GDM1 (cell line): ENCODE measurements around the gene RAB25.
"Not testable (repeated sequence)": the region's sequence is repeated elsewhere in the genome, so short reads cannot be mapped to it uniquely, and the experiment has no call there.

Source experiments
- DNase-seq: peaks from one replicate; lab custom pipeline; 2025; lab: John Stamatoyannopoulos, UW

Gene RAB25

GRCh38 chr1:156054500-156055280 lies 6.3 kb upstream of the RAB25 start, which contains the start of gene LAMTOR2:
Gene LAMTOR2, plus strand, starts transcription at chr1:156054782. Its CDS starts 108 bp downstream, at chr1:156054890.
- peak; percentile 92 for DNase-seq

DNA sequence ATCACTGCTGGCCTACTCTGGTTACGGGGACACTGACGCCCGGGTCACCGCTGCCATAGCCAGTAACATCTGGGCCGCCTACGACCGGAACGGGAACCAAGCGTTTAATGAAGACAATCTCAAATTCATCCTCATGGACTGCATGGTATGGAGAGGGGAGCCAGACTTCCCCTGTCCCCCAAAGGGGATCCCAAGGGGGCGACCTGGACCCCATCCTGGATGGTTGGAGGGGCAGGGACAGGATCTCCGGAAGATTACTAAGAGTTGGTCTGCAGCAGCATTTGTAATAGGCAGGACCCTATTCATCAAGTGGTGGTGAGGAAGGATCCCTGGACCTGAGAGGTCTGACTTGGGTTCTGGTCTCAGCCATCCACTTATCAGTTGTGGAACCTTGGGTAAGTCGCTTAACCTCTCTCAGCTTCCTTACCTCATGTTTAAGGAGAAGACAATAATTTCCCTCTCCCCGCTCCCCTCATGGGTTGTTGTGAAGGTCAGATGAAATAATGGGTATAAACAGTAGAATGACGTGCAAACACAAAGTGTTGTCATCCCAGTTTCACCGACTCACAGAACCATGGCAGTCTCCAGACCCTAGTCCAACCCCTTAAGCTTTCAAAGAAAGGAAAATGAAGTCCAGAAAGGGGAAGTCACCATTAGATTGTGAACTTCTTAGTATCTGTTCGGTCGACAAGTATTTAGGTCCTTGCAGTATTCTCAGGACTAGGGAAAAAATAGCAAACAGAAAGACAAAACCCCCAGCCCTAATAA lies 5.5 kb upstream of the RAB25 start:
- DNase-seq, result no peak

DNA sequence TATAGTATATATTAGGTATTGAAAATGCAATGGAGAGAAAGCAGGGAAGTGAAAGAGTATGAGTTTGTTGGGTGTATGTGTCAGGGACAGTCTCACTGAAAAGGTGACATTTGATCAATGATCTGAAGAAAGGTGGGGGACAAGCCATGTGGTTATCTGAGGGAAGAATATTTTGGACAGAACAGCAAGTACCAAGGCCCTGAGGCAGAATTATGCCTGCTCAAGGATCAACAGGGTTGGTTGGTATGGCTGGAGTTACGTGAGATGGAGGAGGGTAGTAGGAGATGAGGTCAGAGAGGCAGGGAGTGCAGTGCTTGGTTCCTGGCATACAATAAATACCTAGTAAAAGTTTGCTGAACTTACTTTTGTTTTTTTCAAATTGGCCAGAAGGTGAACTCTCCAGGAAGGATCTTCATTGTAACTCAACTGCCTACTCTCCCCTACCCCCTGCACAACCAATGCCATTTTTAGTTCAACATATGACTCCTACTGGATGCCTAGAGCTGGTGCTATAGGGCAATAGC lies 4.6 kb upstream of the RAB25 start:
- DNase-seq, result no peak

DNA sequence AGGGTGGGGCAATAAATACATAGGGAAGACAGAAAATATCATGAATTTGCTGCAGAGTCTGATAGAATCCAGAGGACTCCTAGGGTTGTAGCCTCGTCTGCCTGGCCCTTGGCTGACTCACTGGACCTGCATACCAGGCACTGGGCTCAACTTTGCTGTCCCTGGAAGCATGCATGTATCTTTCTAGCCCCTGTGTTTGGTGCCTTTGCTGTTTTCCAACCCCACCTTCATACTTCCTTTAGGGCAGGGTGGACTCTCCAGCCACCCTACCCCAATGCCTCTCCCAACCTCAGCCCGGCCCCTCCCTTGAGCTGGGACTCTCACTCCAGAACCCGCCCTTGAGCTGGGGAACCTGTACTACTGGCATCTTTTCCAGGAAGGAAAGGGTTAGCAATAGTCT lies 1.2 kb downstream of the RAB25 start:
- no peak for DNase-seq

DNA sequence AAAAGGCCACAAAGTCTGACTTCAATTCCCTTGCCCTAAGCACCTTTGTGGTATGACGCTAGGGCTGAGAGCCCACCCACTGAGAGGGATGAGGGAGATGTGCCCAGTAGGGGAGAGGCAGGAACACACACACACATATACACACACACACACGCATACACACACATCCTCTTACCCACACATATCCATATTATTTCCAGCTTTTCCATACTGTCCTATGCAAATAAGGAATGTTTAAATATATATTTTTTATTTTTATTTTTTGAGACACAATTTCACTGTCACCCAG lies 3.0 kb downstream of the RAB25 start:
- DNase-seq, result no peak

- no peak for DNase-seq
Observed at GRCh38 chr1:156064615-156065014, 3.7 kb downstream of the RAB25 start.

DNA sequence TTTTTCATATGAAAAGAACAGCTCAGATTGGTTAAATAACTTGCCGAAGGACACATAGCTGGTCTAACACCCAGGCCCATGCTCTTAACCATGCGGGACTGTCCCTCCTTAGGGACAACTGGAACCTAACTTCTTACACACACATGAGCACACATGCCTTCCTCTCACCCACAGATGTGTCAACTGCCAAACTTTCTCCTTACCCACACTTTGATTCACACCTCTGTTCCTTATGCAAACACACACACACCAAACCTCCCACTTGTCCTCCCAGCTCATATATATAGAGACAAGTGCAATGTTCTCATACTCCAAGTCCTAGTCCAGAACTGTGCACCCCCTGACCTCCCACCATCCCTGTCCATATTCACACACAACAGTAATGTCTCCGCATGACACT lies 4.3 kb downstream of the RAB25 start:
- DNase-seq, result no peak

GRCh38 chr1:156065871-156066270 lies 4.9 kb downstream of the RAB25 start:
- DNase-seq, result no peak

DNA sequence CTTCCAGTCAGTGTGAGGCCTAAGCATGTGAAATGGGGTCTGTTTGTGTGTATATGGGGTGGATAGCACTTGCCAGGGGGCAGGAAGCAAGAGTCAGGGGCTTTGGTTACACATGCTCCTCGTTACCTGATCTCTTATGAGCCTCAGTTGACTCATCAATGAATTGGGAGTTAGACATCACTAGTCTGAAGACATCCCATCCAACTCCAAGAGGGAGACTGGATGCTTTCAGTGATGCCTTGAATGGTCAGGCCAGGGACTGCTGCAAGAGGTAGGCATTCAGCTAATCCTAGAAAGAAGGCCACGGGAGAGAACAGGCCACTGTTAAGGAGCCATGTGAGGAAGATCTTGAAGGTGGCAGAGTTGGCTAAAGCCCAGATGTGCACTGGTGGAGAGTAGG lies 6.3 kb downstream of the RAB25 start:
- no peak for DNase-seq

DNA sequence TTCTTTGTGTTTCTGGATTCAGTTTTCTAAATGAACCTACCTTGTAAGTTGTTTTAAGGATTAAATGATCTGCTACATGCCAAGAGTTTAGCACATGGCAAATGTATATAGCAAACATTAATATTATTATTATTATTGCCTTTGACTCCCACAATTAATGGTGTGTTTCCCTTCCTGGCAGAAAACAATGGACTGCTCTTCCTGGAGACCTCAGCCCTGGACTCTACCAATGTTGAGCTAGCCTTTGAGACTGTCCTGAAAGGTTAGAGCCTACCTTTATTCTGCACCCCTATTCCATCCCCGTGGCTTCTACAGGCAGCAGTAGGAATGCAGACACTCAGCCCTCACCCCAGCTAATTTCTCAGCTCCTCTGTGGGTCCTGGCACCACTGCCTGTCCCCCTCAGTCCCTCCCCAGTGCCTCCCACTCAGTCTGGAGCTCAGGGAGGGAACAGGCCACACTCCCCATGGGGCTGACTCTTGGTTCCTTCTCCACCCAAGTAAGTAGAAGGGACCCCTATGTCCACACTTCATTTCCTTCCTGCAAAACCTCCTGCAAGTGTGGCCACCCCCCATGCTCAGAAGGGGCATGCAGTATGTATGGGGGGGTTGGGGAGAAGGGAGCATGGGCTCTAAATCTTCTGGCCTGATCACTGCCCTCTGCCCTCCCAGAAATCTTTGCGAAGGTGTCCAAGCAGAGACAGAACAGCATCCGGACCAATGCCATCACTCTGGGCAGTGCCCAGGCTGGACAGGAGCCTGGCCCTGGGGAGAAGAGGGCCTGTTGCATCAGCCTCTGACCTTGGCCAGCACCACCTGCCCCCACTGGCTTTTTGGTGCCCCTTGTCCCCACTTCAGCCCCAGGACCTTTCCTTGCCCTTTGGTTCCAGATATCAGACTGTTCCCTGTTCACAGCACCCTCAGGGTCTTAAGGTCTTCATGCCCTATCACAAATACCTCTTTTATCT lies 8.8 kb downstream of the RAB25 start:
- DNase-seq, result no peak

DNA sequence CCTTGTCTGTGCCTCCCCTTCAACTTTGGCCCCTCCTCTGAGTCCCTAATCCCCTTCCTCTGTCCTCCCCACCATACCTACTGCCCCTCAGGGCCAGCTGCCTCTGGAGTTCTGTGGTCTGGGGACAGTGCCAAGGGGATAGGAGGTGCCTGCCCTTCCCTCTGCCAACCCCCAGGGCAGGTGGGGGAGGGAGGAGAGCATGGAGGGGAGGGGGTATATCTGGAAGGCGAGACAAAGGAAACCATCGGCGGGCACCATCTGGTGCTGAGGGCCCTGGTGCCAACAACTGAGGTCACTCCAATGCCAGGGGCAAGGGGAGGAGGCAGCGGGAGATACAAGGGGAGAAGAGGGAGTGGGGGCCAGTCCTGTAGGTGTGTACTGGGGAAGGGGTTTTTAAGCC lies 9.6 kb downstream of the RAB25 start:
- no peak for DNase-seq

DNA sequence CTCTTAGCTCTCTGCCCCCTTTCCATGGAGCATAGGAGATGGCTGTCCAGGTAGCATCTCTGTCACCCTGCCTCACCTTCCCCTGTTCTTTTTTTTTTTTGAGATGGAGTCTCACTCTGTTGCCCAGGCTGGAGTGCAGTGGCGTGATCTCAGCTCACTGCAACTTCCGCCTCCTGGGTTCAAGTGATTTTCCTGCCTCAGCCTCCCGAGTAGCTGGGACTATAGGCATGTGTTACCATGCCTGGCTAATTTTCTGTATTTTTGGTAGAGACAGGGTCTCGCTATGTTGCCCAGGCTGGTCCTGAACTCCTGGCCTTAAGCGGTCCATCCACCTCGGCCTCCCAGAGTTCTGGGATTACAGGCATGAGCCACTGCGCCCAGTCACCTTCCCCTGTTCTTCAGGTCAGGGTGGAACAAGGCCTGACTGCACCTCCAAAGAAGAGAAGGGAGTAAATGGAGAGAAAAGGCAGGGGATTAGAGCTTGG lies 10.4 kb downstream of the RAB25 start:
- DNase-seq, result not testable (repeated sequence)

DNA sequence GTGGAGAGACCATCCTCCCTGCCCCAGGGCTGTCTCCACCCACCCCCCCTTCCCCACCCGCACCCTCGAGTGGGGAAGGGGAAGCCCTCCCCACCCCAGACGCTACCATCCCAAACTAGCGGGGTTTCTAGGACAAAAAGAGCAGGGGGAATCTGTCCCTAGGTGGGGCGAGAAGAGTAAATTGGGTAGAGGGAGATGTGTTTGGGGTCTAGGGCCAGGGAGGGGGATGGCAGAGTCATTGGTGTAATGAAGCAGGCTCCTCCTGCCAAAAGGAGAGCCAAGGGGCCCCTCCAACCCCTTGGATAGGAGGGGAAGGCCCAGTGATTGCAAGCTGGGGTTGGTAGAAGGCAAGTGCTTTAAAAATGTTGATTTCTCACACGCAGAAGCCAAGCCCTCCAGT lies 11.3 kb downstream of the RAB25 start:
- DNase-seq, result no peak

DNA sequence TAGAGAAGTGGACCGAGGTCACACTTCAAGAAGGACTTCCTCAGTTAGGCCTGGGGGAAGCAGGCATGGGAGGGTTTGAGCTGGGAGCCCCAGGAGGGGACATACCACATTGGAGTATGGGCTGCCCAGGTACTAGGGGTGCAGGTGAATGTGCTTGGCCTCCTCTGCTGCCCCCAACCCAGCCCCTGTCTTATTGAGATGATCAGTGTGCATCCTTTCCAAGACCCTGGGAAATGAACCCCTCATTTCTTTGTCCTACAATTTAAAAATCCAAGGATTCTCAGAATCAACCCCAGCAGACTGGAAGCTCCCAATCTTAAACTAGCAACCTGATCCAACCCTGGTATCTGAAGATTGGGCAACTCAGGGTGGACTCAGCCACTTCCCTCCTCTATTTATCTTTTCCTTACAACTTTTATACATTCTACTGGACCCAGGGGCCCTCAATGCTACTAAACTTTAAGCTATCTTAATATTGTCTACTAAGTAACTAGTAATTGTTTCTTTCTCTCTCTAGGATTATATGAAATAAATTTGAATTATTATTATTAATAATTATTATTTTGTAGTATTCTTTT lies 12.2 kb downstream of the RAB25 start:
- DNase-seq, result no peak

DNA sequence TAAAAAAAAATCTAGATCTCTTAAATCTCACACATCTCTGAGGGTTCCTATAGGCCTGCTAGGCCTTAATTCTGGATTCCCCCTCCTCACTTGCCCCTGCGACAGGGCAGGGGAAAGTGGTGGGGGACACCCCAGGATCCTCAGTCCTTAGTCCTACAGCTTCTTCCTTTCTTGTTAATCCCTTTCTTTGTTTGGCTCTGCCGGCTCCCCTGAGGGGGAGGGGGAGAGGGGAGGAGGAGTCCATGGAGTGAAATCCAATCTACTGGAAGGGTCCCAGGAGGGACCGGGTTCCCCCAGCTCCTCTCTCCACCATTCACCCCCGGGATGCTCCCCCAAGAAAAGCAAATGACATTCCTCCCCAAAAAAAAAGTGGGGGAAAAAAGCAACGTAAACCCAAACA lies 12.8 kb downstream of the RAB25 start:
- DNase-seq, result no peak

- no peak for DNase-seq
Observed at GRCh38 chr1:156074661-156075060, 13.7 kb downstream of the RAB25 start.

- no peak for DNase-seq
Observed at GRCh38 chr1:156075162-156075561, 14.2 kb downstream of the RAB25 start.

DNA sequence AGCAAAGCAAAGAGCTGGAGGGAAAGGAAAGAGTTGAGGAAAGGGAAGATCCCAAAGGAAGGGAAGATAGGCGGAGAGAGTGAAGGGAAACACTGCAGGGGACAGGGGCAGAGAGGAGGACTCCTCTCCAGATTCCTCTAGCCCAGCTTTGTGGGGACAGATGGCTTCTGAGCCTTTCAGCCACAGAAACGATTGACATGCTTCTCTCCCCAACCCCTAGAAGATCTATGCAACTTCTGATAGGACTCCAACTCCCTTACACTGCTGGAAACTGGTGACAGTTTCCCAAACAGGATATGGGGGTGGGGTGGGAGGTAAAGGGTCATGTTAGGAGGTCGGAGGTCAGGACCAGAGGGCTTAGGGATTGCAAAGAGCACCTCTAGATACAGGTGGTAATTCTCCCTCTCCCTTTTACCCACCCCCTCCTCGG lies 14.8 kb downstream of the RAB25 start:
- no peak for DNase-seq

DNA sequence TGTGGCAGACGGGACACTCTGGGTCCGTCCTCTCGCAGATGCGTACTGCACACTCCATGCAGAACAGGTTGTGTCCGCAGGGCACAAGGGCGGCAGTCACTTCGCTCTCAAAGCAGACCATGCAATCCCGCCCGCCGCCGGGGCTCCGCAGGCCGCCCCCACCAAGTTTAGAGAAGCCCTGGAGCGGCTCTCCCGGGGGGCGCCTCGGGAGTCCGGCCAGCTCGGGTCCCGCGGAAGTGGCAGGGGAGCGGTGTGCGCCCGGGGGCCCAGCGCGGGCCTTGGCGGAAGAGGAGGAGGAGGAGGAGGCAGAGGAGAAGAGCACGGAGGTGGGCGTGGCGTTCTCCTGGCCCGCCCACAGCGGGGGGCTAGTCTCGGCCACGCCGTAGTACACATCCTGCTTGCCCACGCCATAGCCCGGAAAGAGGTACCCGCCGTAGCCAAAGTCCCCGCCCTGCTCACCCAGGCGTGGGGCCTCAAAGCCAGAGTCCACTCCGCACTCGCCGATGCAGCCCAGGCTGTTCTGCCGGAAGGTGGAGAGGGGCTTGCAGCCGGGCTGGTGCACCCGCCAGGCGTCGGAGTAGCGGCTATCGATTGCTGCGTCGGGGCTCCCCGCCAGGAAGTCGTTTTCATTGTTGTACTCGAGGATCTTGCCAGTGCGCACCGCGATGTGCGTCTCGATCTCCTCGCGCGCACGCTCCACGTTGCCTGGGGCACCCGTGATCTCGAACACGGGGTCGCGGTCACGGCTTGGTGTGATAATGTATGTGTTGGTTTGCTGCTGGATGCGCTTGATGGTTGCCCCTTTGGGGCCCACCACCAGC lies 15.9 kb downstream of the RAB25 start:
- DNase-seq, result no peak

DNA sequence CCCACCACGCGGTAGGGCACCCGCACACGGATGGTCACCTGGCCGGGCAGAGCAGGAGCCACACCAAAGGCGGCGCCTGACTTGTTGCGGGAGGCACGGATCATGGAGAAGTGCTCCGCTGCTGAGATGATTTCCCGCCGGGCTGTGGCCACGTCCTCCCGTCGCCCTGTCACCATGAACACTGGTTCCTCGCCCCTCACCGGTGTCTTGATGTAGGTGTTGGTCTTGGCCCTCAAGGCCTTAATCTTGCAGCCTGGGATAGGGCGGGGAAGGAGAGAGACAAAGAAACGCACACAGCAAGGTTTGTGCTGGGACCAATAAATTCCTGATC lies 16.4 kb downstream of the RAB25 start:
- DNase-seq, result no peak

DNA sequence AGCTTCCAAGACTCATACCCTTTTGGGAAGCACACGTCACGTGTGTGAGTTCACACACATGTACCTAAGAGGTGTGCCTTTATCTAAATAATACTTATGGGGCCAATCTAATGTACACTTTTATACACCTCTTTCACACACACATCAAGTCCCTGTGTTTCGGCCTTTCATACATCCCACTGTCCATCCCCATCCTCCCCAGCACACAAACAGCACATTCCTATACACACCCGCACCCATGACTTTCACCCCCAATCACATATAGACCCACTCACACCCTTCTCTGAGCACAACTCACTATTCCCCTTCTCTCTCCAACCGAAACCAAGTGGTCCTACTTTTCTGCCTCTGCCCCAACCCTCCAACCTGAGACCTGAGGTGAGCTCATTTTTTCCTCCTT lies 17.8 kb downstream of the RAB25 start:
- DNase-seq, result no peak
